GM18907 (cell line): ENCODE measurements around the gene CCDC112.

ENCODE experiments used
- ATAC-seq: cut with Tn5 transposase; IDR thresholded peaks from one replicate; pipeline ENCODE4 v1.9.1; 2021; ENCODE audit warnings: mild to moderate bottlenecking, moderate library complexity; ENCODE audit not compliant: unreplicated experiment

Gene CCDC112

GRCh38 chr5:115319007-115319406 is 22.6 kb upstream of the CCDC112 start:
- no peak for ATAC-seq

GRCh38 chr5:115317736-115318135 is 21.3 kb upstream of the CCDC112 start:
- ATAC-seq: no peak

- no peak for ATAC-seq
Measured at GRCh38 chr5:115317320-115317719, 20.9 kb upstream of the CCDC112 start.

- ATAC-seq: no peak
Measured at GRCh38 chr5:115313632-115314031, 17.2 kb upstream of the CCDC112 start.

- no peak for ATAC-seq
Measured at GRCh38 chr5:115313052-115313451, 16.6 kb upstream of the CCDC112 start.

- ATAC-seq: no peak
Measured at GRCh38 chr5:115309751-115310370, 13.4 kb upstream of the CCDC112 start.

GRCh38 chr5:115308815-115309214 is 12.4 kb upstream of the CCDC112 start:
- no peak for ATAC-seq

- ATAC-seq: no peak
Measured at GRCh38 chr5:115306011-115306536, 9.6 kb upstream of the CCDC112 start.

- ATAC-seq: no peak
Measured at GRCh38 chr5:115304496-115304895, 8.0 kb upstream of the CCDC112 start.

- ATAC-seq: no peak
Measured at GRCh38 chr5:115298811-115299210, 2.4 kb upstream of the CCDC112 start.

GRCh38 chr5:115297031-115297430 is 577 bp upstream of the CCDC112 start:
- ATAC-seq: no peak

GRCh38 chr5:115295777-115296123 is 704 bp downstream of the CCDC112 start:
- no peak for ATAC-seq

GRCh38 chr5:115291397-115291796 is 5.1 kb downstream of the CCDC112 start:
- ATAC-seq: no peak

- ATAC-seq: no peak
Measured at GRCh38 chr5:115289104-115289503, 7.3 kb downstream of the CCDC112 start.

- no peak for ATAC-seq
Measured at GRCh38 chr5:115284021-115284420, 12.4 kb downstream of the CCDC112 start.

- no peak for ATAC-seq
Measured at GRCh38 chr5:115282131-115282530, 14.3 kb downstream of the CCDC112 start.

GRCh38 chr5:115274584-115274983 is 21.9 kb downstream of the CCDC112 start:
- ATAC-seq: no peak

- no peak for ATAC-seq
Measured at GRCh38 chr5:115272297-115272958, 24.0 kb downstream of the CCDC112 start.

- no peak for ATAC-seq
Measured at GRCh38 chr5:115271295-115272050, 25.0 kb downstream of the CCDC112 start.

GRCh38 chr5:115267617-115268016 is 28.8 kb downstream of the CCDC112 start:
- ATAC-seq: no peak

GRCh38 chr5:115265220-115265619 is 31.2 kb downstream of the CCDC112 start:
- no peak for ATAC-seq

- no peak for ATAC-seq
Measured at GRCh38 chr5:115264786-115265185, 31.7 kb downstream of the CCDC112 start.
